HG03175 (cell line): Measurements from ENCODE around the gene GTPBP6.
"Not testable (repeated sequence)": the region's sequence is repeated elsewhere in the genome, so short reads cannot be mapped to it uniquely, and the experiment has no call there.

Experiments used
- ATAC-seq: cut with Tn5 transposase; IDR thresholded peaks from one replicate; pipeline ENCODE4 v1.9.1; 2021; ENCODE audit warnings: mild to moderate bottlenecking, moderate library complexity; ENCODE audit not compliant: unreplicated experiment

Gene GTPBP6

DNA sequence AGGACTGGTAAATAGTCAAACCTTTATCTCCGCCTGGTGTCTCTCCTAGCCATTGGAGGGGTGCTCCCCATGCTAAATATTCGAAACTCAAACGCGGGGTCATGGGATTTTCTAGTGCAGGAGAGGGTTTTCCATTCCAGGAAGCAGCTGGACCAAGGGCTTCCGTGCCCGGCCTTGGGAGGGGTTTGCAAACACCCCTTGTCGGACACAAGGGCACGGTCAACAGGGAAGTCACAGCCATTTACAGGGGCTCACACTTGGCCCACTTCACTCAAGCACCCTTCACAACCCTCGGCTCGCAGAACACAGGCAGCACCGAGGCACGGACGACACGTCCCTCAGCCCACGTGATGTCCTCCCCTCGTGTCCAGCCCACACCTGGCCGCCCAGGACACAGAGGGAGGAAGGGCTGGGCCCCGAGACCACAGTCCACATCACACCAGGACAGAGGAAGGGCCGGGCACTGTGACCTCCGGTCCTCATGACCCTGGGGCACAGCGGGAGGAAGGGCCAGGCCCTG lies 47.7 kb downstream of the GTPBP6 start:
- no peak for ATAC-seq

DNA sequence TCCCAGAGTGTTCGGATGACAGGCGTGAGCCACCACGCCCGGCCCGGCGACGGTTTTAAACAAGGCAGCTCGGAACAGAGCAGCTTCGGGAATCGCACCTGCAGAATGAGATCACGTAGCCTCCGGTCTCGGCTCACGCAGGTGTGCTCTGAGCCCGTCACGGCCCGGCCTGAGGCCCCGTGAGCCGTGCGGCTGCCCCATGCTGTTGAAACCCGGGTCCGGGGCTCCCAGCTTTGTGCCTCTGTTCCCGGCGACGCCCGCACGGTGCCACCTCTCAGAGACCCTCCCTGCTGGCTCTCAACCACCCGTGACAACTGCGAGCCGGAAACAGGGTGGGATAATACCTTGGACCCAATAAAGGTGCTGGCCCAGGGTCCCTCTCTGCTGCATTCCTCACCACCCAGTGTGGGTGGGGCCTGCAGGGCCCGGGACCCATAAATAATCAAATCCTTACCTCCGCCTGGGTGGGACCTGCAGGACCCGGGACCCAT lies 50.8 kb downstream of the GTPBP6 start:
- ATAC-seq: no peak

DNA sequence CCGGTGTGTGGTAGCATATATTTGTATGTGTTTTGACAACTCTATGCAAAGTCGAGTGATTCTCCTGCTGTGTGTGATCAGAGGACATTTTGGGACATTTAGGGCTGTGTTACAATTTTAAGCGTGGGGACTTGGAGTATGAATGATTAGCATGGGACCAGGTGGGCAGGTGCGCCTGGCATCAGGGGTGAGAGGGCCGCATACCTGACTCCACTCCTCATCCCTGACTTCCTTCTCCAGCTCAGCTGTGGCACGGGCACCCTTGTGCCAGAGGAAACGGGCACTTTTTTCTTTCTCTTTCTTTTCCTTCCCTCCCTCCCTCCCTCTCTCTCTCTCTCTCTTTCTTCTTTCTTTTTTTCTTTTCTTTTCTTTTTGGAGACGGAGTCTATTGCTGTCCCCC lies 53.1 kb downstream of the GTPBP6 start:
- no peak for ATAC-seq

DNA sequence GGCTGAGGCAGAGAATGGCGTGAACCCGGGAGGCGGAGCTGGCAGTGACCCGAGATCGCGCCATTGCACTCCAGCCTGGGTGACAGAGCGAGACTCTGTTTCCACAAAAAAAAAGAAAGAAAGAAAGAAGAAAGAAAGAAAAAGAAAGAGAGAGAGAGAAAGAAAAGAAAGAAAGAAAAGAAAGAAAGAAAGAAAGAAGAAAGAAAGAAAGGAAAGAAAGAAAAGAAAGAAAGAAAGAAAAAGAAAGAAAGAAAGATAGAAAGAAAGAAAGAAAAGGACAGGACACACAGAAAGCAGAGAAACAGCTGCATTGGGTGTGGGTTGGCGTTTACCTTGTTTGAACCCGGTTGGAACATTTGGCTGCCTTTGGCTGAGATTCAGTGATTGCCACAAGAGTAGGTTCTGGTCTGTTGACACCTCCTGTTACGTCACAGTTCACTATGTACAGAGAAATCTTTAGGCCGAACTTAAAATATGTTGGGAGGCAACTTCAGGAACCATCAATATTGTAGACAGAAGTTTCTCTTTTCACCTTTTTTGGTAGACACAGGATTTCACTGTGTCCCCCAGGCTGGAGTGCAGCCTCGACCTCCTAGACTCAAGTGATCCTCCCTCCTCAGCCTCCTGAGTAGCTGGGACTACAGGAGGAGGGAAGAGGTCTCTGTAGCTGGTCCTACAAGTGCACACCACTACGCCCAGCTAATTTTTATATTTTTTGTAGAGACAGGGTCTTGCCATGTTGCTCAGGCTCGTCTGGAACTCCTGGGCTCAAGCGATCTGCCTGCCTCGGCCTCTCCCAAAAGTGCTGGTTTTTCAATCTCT lies 53.8 kb downstream of the GTPBP6 start:
- no peak for ATAC-seq

DNA sequence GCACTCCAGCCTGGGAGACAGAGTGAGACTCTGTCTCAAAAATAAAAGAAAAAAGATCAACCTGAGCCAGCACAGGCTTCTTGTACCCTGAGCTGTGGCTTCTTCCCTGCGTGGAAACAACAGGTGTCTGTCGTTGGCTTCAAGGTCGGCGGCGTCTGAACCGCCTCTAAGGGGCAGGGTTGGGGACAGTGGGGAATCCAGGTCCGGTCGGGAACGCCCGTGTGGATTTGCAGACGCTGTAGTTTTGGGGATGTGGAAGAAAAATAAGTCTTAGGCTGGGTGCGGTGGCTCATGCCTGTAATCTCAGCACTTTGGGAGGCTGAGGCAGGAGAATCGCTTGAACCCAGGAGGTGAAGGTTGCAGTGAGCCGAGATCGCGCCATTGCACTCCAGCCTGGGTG lies 54.6 kb downstream of the GTPBP6 start:
- not testable (repeated sequence) for ATAC-seq

DNA sequence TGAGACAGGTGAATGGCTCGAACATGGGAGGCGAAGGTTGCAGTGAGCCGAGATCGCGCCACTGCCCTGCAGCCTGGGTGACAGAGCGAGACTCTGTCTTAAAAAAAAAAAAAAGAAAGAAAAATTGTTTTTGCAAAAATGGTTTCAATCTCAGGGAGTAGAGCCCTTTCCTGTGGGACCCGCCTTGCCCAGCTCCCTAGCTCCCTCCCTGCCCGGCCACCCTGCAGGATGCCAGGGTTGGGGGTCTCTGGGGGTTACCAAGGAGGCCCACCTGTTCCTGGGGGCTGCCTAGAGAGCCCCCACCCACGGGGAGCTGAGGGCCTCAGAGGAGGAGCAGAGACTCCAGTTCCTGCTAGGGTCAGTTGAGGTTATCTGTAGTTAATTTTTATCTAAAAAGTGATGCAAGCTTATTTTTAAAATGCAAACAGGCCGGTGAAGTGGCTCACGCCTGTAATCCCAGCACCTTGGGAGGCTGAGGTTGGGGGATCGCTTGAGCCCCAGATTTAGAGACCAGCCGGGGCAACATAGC lies 56.2 kb downstream of the GTPBP6 start:
- peak; percentile 90 for ATAC-seq

DNA sequence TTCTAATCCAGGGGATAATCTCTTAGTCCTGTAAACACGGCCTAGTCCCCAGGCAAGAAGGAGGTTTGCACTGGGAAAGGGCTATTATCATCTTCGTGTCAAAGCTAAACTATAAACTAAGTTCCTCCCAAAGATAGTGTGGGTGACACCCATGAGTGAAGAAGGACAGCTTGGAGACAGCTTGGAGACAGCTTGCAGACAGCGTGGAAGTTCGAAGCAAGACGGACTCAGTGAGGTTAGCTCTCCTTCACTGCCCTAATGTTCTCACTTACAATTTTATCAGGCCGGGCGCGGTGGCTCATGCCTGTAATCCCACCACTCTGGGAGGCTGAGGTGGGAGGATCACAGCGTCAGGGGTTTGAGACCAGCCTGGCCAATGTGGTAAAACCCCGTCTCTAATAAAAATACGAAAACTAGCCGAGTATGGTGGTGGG lies 56.7 kb downstream of the GTPBP6 start:
- no peak for ATAC-seq

DNA sequence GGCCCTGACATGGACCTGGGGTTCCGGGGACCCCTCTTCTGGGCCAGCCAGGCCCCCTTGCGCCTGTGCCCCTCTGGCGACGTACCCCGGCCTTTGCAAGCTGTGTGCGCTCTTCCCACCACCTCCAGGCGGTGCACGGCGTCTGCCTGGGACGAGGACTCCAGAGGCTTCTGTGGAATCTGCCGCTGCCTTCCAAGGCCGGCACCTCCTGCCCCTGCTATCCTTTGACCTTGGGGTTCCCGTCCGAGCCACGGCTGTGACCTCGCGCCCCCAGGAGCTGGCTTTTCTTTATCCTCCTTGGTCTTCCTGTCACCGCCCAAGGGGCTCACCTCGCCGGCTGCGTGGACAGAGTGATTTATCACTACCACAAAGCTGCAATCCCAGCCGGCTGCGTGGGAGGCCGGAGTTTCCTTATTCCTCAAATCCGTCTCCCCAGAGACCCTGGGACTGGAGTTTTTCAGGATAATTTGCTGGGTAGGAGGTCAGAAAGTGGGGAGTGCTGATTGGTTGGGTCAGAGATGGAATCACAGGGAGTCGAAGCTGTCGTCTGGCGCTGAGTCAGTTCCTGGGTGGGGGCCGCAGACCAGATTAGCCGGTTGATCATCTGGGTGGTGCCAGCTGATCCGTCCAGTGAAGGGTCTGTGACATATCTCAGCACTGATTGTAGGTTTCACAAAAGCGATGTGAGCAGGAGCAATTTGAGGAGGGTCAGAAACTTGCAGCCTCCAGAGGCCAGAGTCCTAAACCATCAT lies 57.3 kb downstream of the GTPBP6 start:
- no peak for ATAC-seq

DNA sequence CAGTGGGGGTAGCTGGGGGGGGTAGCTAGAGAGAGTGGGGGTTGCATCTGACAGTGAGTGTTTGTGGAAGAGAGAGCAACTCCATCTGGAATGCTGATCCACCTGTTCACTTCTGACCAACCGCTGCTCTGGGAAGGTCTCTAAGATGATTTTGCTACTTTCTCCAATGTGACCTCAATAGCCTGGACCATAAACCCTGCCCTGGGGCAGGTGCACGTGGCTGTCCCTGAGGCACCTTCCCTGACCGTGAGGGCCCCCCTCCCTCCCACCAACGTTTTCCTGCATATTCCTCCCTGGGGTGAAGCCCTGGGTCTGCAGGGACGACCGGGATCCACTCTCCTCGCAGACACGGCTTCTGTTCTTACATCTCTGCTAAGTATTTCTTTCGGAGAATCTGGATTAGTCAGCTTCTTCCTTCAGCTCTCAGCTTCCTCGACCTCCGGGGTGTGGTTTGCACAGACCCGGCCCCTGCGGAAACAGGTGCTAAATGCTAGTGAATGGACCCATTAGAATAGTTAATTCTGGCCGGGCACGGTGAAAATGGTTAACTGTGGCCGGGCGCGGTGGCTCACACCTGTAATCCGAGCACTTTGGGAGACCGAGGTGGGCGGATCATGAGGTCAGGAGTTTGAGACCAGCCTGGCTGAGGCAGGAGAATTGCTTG lies 58.8 kb downstream of the GTPBP6 start:
- ATAC-seq: no peak

DNA sequence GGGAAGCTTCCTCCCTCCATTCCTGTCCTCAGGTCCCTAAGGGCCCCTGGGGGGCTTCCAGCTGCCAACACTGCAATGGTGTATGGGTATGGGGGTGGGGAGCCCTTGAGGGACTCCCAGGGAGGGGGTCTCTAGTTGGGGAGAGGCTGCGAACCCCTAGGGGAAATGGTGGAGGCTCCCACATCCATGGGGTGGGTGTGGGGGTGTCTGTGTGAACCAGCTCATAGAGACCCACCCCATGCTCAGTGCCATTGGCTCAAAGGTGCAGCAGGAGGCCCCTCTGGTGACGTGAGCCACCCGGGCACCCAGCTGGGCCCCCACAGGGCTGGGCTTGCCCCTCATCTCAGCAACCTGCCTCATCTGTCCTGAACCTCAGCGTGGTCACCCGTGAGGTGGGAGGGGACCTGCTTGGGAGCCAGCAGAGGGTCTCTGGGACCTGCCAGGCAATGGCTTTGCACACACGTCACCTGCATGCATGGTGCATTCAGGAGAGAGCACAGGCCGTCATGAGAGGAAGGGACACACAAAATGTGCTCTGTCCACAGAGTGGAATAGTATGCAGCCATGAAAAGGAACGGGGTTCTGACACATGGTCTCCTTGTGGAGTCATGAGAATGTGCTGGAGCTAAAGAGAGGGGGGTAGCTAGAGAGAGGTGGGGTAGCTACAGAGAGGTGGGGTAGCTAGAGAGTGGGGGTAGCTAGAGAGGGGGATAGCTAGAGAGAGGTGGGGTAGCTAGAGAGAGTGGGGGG lies 60.1 kb downstream of the GTPBP6 start:
- ATAC-seq: no peak

DNA sequence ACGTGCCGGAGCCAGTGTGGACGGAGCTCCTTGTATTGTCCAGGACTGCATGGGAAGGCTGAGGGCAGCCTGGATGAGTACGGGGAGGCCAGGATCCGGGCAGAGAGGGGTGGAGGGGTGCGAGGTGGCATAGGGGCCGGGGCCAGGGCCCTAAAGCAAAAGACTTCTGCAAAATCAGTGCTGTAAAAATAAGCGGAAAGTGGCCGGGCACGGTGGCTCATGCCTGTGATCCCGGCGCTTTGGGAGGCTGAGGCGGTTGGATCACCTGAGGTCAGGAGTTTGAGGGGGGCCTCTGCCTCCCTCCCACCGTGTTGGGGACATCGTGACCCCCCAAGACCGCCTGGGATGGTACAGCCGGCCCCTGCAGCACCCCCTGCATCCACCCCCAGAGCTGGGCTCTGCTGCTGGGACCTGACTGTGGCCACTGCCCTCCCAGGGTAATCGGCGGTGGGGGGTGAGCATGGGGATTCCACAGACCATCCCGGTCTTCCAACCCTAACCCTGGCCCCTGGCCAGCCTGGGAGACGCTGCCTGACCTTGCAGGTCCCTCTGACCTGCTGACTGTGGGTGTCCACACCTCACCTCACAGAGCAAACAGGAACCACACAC lies 60.8 kb downstream of the GTPBP6 start:
- no peak for ATAC-seq

DNA sequence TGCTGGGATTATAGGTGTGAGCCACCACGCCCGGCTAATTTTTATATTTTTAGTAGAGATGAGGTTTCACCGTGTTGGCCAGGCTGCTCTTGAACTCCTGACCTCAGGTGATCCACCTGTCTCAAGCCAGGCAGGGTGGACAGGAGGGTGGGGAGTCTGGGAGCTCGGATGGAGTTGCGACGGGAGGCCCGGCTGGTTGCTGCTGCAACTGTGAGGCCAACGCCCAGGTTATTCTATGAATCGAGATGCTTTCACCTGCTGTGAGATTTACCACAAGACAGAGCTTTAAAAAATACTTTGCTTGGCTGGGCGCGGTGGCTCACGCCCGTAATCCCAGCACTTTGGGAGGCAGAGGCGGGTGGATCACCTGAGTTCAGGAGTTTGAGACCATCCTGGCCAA lies 61.5 kb downstream of the GTPBP6 start:
- ATAC-seq: not testable (repeated sequence)

DNA sequence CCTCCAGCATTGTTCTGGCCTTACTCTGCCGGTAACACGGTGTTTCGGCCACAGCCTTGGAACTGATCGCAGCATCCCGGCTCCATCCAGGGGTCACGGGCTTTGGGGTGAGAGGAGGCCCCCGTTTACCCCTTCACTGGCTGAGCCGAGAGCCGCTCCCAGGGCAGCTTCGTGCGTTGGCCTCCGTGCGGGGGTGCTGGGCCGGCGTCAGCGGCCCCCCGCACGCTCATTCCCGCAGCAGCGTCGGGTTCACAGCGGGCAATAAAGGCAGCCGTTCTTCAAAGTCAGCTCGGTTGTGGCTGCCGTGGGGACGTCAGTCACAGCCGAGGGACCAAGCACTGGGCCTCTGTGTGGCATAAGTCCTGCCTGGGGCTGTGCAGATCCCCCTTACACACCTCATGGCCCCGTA lies 62.7 kb downstream of the GTPBP6 start:
- ATAC-seq: no peak
